ENCODE measurements around the gene PPARG.

Gene PPARG

DNA sequence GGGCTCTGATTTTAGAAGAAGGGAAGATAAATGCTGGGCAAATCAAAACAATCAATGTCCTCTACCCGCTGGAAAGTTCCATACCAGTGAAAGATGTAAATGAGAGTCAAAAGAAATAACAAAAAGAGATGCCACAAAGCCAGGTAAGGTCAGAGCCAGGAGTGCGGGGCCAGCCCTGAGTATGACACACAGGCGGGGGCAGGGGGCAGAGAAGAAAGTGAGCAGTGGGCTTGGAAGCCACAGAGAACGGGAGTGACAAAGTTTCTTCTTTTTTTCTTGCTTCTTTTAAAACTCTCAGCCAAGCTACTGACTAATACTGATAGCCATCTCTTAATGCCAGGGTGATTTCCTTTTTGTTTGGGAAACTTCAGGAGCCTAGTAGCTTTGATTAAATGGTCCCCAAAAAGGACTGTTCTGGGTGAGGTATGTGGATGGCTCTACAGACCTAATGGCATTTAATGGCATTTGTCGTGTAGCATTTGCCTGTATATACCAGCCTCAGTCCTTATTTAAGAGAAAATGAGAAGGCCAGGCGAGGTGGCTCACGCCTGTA lies 172.3 kb downstream of the PPARG start:
- no peak for DNase-seq
- H3K9me3 Mint-ChIP-seq, result no peaks in the 10 kb centered on the region
- H3K36me3 Mint-ChIP-seq (ENCODE audit: low read depth), result no peaks in the 10 kb centered on the region
- H3K4me3 Mint-ChIP-seq, result no peak overlapping the region
- TF ChIP-seq, protein P1, sequence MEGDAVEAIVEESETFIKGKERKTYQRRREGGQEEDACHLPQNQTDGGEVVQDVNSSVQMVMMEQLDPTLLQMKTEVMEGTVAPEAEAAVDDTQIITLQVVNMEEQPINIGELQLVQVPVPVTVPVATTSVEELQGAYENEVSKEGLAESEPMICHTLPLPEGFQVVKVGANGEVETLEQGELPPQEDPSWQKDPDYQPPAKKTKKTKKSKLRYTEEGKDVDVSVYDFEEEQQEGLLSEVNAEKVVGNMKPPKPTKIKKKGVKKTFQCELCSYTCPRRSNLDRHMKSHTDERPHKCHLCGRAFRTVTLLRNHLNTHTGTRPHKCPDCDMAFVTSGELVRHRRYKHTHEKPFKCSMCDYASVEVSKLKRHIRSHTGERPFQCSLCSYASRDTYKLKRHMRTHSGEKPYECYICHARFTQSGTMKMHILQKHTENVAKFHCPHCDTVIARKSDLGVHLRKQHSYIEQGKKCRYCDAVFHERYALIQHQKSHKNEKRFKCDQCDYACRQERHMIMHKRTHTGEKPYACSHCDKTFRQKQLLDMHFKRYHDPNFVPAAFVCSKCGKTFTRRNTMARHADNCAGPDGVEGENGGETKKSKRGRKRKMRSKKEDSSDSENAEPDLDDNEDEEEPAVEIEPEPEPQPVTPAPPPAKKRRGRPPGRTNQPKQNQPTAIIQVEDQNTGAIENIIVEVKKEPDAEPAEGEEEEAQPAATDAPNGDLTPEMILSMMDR (IDR thresholded peaks at IDR 0.05), result no peak
- H3K27me3 Mint-ChIP-seq (ENCODE audit: low read depth, poor library complexity), result peaks cover 2% of the 10 kb centered on the region
- no peaks in the 10 kb centered on the region for H3K4me1 Mint-ChIP-seq
- no peak overlapping the region for H3K27ac Mint-ChIP-seq

DNA sequence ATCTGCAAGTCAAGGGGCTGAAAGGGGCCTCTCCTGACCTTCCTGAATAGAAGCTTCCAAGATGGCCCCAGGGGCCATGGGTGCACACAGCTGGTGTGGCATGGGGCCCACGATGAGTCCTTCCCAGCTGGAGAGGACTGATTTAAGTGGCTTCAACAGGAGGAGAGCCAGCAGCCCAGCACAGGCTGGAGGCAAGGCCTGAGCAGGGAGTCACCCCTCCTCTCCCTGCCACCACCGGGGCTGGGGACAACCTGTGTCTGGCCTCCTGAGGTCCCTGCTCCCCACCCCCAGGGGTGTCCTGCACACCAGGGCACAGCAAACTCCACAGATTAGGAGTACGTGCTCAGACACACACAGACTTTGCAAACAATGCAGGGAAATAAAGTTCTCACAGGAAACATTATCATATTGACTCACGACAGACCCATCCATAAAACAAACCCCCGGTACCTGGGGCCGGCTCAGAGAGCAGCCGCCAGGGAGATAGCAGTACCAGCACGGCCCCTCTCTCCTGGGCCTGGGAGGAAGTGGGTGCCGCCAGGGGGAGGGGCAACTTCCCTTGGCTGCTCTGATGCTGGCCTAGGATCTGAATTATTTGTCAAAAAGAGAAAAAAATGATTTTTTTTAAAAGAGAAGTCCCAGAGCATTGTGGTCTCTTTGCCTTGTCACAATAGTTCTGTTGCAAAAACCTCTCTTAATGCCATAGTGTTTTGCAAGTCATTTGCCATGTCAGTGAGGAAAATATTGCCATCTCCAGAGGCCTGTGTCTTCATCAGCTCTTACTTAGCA lies 173.5 kb downstream of the PPARG start:
- H3K4me3 Mint-ChIP-seq, result no peak overlapping the region
- H3K4me1 Mint-ChIP-seq, result no peaks in the 10 kb centered on the region
- H3K27ac Mint-ChIP-seq, result no peak overlapping the region
- no peaks in the 10 kb centered on the region for H3K9me3 Mint-ChIP-seq
- peaks cover 3% of the 10 kb centered on the region for H3K27me3 Mint-ChIP-seq (ENCODE audit: low read depth, poor library complexity)
- TF ChIP-seq, protein P1 (IDR thresholded peaks at IDR 0.05), result no peak
- H3K36me3 Mint-ChIP-seq (ENCODE audit: low read depth), result no peaks in the 10 kb centered on the region
- no peak for DNase-seq

GRCh38 chr3:12463686-12464085 lies 174.8 kb downstream of the PPARG start:
- TF ChIP-seq, protein P1 (IDR thresholded peaks at IDR 0.05), result no peak
- Mint-ChIP-seq H3K4me1 (no peaks in the 10 kb centered on the region), H3K9me3 (no peaks in the 10 kb centered on the region), H3K27me3 (ENCODE audit: low read depth, poor library complexity) (peaks cover 7% of the 10 kb centered on the region), H3K27ac (no peak overlapping the region), H3K36me3 (ENCODE audit: low read depth) (no peaks in the 10 kb centered on the region), H3K4me3 (no peak overlapping the region)
- no peak for DNase-seq

DNA sequence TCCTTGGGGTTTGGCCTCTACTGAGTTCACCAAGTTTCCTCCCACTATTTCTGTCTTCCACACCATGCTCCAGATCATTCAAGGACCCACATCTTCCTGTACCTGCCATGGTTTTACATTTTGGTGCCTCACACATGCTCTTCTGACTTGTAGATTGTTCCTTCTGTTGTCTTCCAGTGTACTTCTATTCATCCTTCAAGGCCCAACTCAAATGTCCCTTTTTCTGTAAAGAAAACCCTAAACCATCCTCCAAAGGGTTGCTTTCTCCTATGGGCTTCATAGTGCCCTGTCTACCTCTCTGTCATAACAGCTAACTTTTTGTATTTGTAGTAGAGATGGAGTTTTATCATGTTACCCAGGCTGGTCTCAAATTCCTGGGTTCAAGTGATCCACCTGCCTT lies 175.3 kb downstream of the PPARG start:
- Mint-ChIP-seq H3K36me3 (ENCODE audit: low read depth) (no peaks in the 10 kb centered on the region), H3K9me3 (no peaks in the 10 kb centered on the region), H3K27ac (no peak overlapping the region), H3K4me1 (no peaks in the 10 kb centered on the region), H3K4me3 (no peak overlapping the region), H3K27me3 (ENCODE audit: low read depth, poor library complexity) (peaks cover 7% of the 10 kb centered on the region)
- DNase-seq, result no peak
- TF ChIP-seq, protein P1 (IDR thresholded peaks at IDR 0.05), result no peak

DNA sequence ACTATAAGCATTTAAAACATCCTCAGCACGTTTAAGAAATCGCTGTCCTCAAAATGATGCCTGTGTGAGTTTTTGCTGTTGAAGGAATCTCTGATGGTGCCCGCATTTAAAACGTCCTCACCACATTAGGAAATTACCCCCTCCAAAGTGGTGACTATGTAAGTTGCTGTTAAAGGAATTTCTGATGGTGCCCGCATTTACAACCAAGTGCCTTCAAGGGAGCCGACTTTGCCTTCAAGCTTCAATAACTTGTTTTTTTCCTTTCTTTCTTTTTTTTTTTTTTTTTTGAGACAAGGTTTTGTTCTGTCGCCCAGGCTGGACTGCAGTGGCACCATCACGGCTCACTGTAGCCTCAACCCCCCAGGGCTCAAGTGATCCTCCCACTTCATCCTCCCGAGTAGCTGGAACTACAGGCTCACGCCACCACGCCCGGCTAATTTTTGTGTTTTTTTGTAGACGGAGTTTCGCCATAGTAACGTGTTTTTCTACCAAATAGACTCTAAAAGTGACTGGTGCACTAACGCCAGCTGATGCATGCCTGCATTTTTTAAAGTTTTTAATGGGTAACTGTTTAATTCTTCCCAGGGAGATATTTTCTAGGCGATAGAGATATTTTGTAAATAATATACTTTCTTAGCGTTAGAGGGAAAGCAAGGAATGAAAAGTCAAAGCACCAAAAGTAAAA lies 176.4 kb downstream of the PPARG start:
- Mint-ChIP-seq H3K27ac (no peak overlapping the region), H3K4me3 (no peak overlapping the region), H3K36me3 (ENCODE audit: low read depth) (no peaks in the 10 kb centered on the region), H3K9me3 (no peaks in the 10 kb centered on the region), H3K4me1 (no peaks in the 10 kb centered on the region), H3K27me3 (ENCODE audit: low read depth, poor library complexity) (peaks cover 7% of the 10 kb centered on the region)
- DNase-seq, result no peak
- TF ChIP-seq, protein P1 (IDR thresholded peaks at IDR 0.05), result no peak
